ENCODE results near the gene SLC27A2. TPM values are rescaled to one million over a fixed set of nuclear protein-coding genes. Genes with fewer than 3 reads are reported as not detected.
A peak's percentile ranks its signal among the peaks of the same experiment; 100 is the strongest.

Gene SLC27A2
- total RNA-seq, 1 donor from 2014 or later = 0.51 TPM

- peaks cover 3% of the 10 kb centered on the region for H3K36me3 Mint-ChIP-seq (ENCODE audit: low read depth, unreplicated experiment)
- no peak overlapping the region for H3K27ac Mint-ChIP-seq (ENCODE audit: unreplicated experiment)
- no peak for DNase-seq (ENCODE audit: low spot score)
- H3K4me1 Mint-ChIP-seq (ENCODE audit: unreplicated experiment) = peaks cover 6% of the 10 kb centered on the region
- H3K27me3 Mint-ChIP-seq (ENCODE audit: unreplicated experiment) = peaks cover 9% of the 10 kb centered on the region
- no peak overlapping the region for H3K4me3 Mint-ChIP-seq (ENCODE audit: unreplicated experiment)
- no peak for TF ChIP-seq CTCF (IDR thresholded peaks at IDR 0.05; ENCODE audit: unreplicated experiment)
- no peaks in the 10 kb centered on the region for H3K9me3 Mint-ChIP-seq (ENCODE audit: unreplicated experiment)
These were observed 1.4 kb upstream of the SLC27A2 start for GRCh38 chr15:50180582-50180981.

- H3K36me3 Mint-ChIP-seq (ENCODE audit: low read depth, unreplicated experiment) = peaks cover 3% of the 10 kb centered on the region
- no peak overlapping the region for H3K27ac Mint-ChIP-seq (ENCODE audit: unreplicated experiment)
- no peak for DNase-seq (ENCODE audit: low spot score)
- H3K9me3 Mint-ChIP-seq (ENCODE audit: unreplicated experiment) = no peaks in the 10 kb centered on the region
- H3K4me1 Mint-ChIP-seq (ENCODE audit: unreplicated experiment) = peaks cover 6% of the 10 kb centered on the region
- TF ChIP-seq CTCF (IDR thresholded peaks at IDR 0.05; ENCODE audit: unreplicated experiment) = no peak
- peak overlapping the region; percentile 37 for H3K4me3 Mint-ChIP-seq (ENCODE audit: unreplicated experiment)
- peaks cover 9% of the 10 kb centered on the region for H3K27me3 Mint-ChIP-seq (ENCODE audit: unreplicated experiment)
These were observed 611 bp upstream of the SLC27A2 start for GRCh38 chr15:50181201-50181968.

GRCh38 chr15:50182219-50183013 lies 420 bp downstream of the SLC27A2 start:
- Mint-ChIP-seq H3K27me3 (ENCODE audit: unreplicated experiment) (peaks cover 9% of the 10 kb centered on the region), H3K9me3 (ENCODE audit: unreplicated experiment) (no peaks in the 10 kb centered on the region)
- DNase-seq (ENCODE audit: low spot score) = peak; percentile 48

GRCh38 chr15:50183112-50183794 lies 1.3 kb downstream of the SLC27A2 start:
- Mint-ChIP-seq H3K4me3 (ENCODE audit: unreplicated experiment) (no peak overlapping the region), H3K36me3 (ENCODE audit: low read depth, unreplicated experiment) (peaks cover 3% of the 10 kb centered on the region), H3K27me3 (ENCODE audit: unreplicated experiment) (peaks cover 9% of the 10 kb centered on the region), H3K27ac (ENCODE audit: unreplicated experiment) (no peak overlapping the region), H3K9me3 (ENCODE audit: unreplicated experiment) (no peaks in the 10 kb centered on the region), H3K4me1 (ENCODE audit: unreplicated experiment) (peaks cover 15% of the 10 kb centered on the region)
- no peak for TF ChIP-seq CTCF (IDR thresholded peaks at IDR 0.05; ENCODE audit: unreplicated experiment)
- DNase-seq (ENCODE audit: low spot score) = no peak

More at GRCh38 chr15:50182219-50183013, 420 bp downstream of the SLC27A2 start:
- Mint-ChIP-seq H3K36me3 (ENCODE audit: low read depth, unreplicated experiment) (peaks cover 3% of the 10 kb centered on the region), H3K4me1 (ENCODE audit: unreplicated experiment) (peaks cover 9% of the 10 kb centered on the region), H3K4me3 (ENCODE audit: unreplicated experiment) (peak overlapping the region; percentile 82), H3K27ac (ENCODE audit: unreplicated experiment) (no peak overlapping the region)
- peak; percentile 49 for TF ChIP-seq CTCF (IDR thresholded peaks at IDR 0.05; ENCODE audit: unreplicated experiment)

All from endothelial cell (in vitro differentiated cells).